Gastrocnemius medialis (tissue), 4 donors: ENCODE results near the gene ARHGAP23. TPM values are rescaled to one million over a fixed set of nuclear protein-coding genes. Genes with fewer than 3 reads are reported as not detected.
"Not testable (repeated sequence)": the region's sequence is repeated elsewhere in the genome, so short reads cannot be mapped to it uniquely, and the experiment has no call there.

Experiments used
- ATAC-seq, 2 donors: fragments of 150-250 bp; one replicate each; pipeline ENCODE4 v1.9.1; 2016
- DNase-seq, 2 donors: peaks; one replicate each; pipeline ENCODE4 v3.0.0-alpha.2; 2019
- H3K27ac ChIP-seq, 4 donors: fragments of 200-600 bp; sonication (generic); 1 replicate in 1 of 4; 2 replicates in 3 of 4; pipeline ENCODE4 v1.5.1; 2016 to 2018; ENCODE audit warnings: mild to moderate bottlenecking in 2 of 4, moderate library complexity in 1 of 4
- H3K27me3 ChIP-seq, 3 donors: fragments of 200-600 bp; sonication (generic) in 2 of 3; 1 replicate in 1 of 3; 2 replicates in 2 of 3; pipeline versions ENCODE4 v1.5.1 to v1.6.0; 2016 to 2019; ENCODE audit warnings: mild to moderate bottlenecking in 1 of 3, moderate library complexity in 1 of 3
- H3K36me3 ChIP-seq, 2 donors: fragments of 200-600 bp; sonication (generic) in 1 of 2; one replicate each; pipeline ENCODE4 v1.5.1; 2017 to 2018
- H3K4me1 ChIP-seq, 2 donors: fragments of 200-600 bp; sonication (generic) in 1 of 2; one replicate each; pipeline ENCODE4 v1.5.1; 2016 to 2017; ENCODE audit warnings: mild to moderate bottlenecking in 2 of 2
- H3K4me3 ChIP-seq, 4 donors: fragments of 200-600 bp; sonication (generic) in 3 of 4; 1 replicate in 1 of 4; 2 replicates in 3 of 4; pipeline ENCODE4 v1.5.1; 2016 to 2019; ENCODE audit warnings: mild to moderate bottlenecking in 2 of 4
- H3K9me3 ChIP-seq, 3 donors: fragments of 200-600 bp; sonication (generic) in 2 of 3; 1 replicate in 1 of 3; 2 replicates in 2 of 3; pipeline ENCODE4 v1.5.1; 2016 to 2019
- CTCF ChIP-seq, 5 experiments: fragments of 450-650 bp in 3 of 5; fragments of 200-600 bp in 2 of 5; sonication (generic) in 2 of 5; IDR thresholded peaks in 4 of 5; conservative IDR thresholded peaks in 1 of 5; 1 replicate in 4 of 5; 2 replicates in 1 of 5; pipeline ENCODE4 v1.5.1; 2016 to 2019; ENCODE audit warnings: antibody characterized with exemption in 5 of 5, mild to moderate bottlenecking in 3 of 5, moderate library complexity in 3 of 5
- POLR2A ChIP-seq, 2 donors: fragments of 450-650 bp; IDR thresholded peaks; one replicate each; pipeline ENCODE4 v1.6.1; 2017; ENCODE audit warnings: antibody characterized with exemption in 2 of 2, mild to moderate bottlenecking in 2 of 2, moderate library complexity in 2 of 2
- in situ Hi-C, 4 donors: fragments of 200-750 bp; cut with MboI; loops; one replicate each; pipeline versions ENCODE4 v1.15.0 to v1.8.0; 2017; ENCODE audit warnings: low sequenced_read_pairs in 4 of 4
- intact Hi-C: fragments of 100-400 bp; cut with DNase I; formaldehyde crosslinking; loops from one replicate; pipeline ENCODE4 v1.15.1; 2023; ENCODE audit warnings: low total_unique reads
- total RNA-seq, 4 donors: library from RNA; depleted of rRNA; stranded (reverse); fragments of >200 nt; gene quantifications; one replicate each; pipeline versions ENCODE4 v1.1.0 to v1.2.3, GENCODE V29; 2016

ARHGAP23 gene
- total RNA-seq, 4 donors from 2014 or later, result 8.0 to 22.7 (median 12.1) TPM

GRCh38 chr17:38530856-38531255 lies 102.6 kb downstream of the ARHGAP23 start:
- H3K27me3 ChIP-seq, result peaks cover 16 to 21% (median 17%) of the 10 kb centered on the region in 3 donors
- ATAC-seq, H3K27ac ChIP-seq, H3K36me3 ChIP-seq, DNase-seq, H3K4me1 ChIP-seq, intact Hi-C loops, in situ Hi-C loops, H3K9me3 ChIP-seq, H3K4me3 ChIP-seq: not testable (repeated sequence)

- intact Hi-C loops, in situ Hi-C loops: not testable (repeated sequence)
Observed at GRCh38 chr17:38531761-38532160, 103.5 kb downstream of the ARHGAP23 start.

GRCh38 chr17:38532451-38532850 lies 104.2 kb downstream of the ARHGAP23 start:
- Histone ChIP-seq H3K4me3 (no peak overlapping the region), H3K27me3 (peaks cover 22 to 28% (median 26%) of the 10 kb centered on the region in 3 donors), H3K9me3 (no peaks in the 10 kb centered on the region), H3K27ac (no peak overlapping the region), H3K4me1 (no peaks in the 10 kb centered on the region), H3K36me3 (no peaks in the 10 kb centered on the region)
- intact Hi-C loops (no loop called here), in situ Hi-C loops (no loop called here)
- DNase-seq (no peak), ATAC-seq (no peak)
- TF ChIP-seq POLR2A (IDR thresholded peaks at IDR 0.05) (no peak), CTCF (IDR thresholded peaks at IDR 0.05 in 4 of 5, conservative IDR thresholded peaks at IDR 0.05 in 1 of 5) (no peak)

More at GRCh38 chr17:38531761-38532160, 103.5 kb downstream of the ARHGAP23 start:
- DNase-seq, H3K4me3 ChIP-seq, H3K4me1 ChIP-seq, H3K9me3 ChIP-seq, ATAC-seq, H3K27ac ChIP-seq, H3K36me3 ChIP-seq: not testable (repeated sequence)
- H3K27me3 ChIP-seq, result peaks cover 22 to 27% (median 22%) of the 10 kb centered on the region in 3 donors

GRCh38 chr17:38533241-38533640 lies 105.0 kb downstream of the ARHGAP23 start:
- Histone ChIP-seq H3K4me3 (no peak overlapping the region), H3K9me3 (no peaks in the 10 kb centered on the region), H3K4me1 (no peaks in the 10 kb centered on the region), H3K27me3 (peaks cover 21 to 26% (median 26%) of the 10 kb centered on the region in 3 donors), H3K27ac (no peak overlapping the region), H3K36me3 (no peaks in the 10 kb centered on the region)
- intact Hi-C loops, result no loop called here
- in situ Hi-C loops, result no loop called here
- no peak for ATAC-seq
- TF ChIP-seq CTCF (IDR thresholded peaks at IDR 0.05 in 4 of 5, conservative IDR thresholded peaks at IDR 0.05 in 1 of 5), result no peak
- no peak for TF ChIP-seq POLR2A (IDR thresholded peaks at IDR 0.05)
- no peak for DNase-seq

GRCh38 chr17:38533866-38534497 lies 105.7 kb downstream of the ARHGAP23 start:
- Histone ChIP-seq H3K27ac (no peak overlapping the region), H3K27me3 (peaks cover 19 to 25% (median 23%) of the 10 kb centered on the region in 3 donors), H3K36me3 (no peaks in the 10 kb centered on the region), H3K4me3 (no peak overlapping the region), H3K9me3 (no peaks in the 10 kb centered on the region), H3K4me1 (no peaks in the 10 kb centered on the region)
- DNase-seq (no peak), ATAC-seq (no peak)
- intact Hi-C loops (no loop called here), in situ Hi-C loops (no loop called here)
- TF ChIP-seq CTCF (IDR thresholded peaks at IDR 0.05 in 4 of 5, conservative IDR thresholded peaks at IDR 0.05 in 1 of 5) (no peak), POLR2A (IDR thresholded peaks at IDR 0.05) (no peak)

- intact Hi-C loops, result no loop called here
Observed at GRCh38 chr17:38534498-38534885, 106.2 kb downstream of the ARHGAP23 start.

More at GRCh38 chr17:38534498-38534885, 106.2 kb downstream of the ARHGAP23 start:
- Histone ChIP-seq H3K4me1 (no peaks in the 10 kb centered on the region), H3K27ac (no peak overlapping the region), H3K9me3 (no peaks in the 10 kb centered on the region), H3K4me3 (no peak overlapping the region), H3K36me3 (no peaks in the 10 kb centered on the region), H3K27me3 (peaks cover 19 to 27% (median 23%) of the 10 kb centered on the region in 3 donors)
- no peak for TF ChIP-seq POLR2A (IDR thresholded peaks at IDR 0.05)
- TF ChIP-seq CTCF (IDR thresholded peaks at IDR 0.05 in 4 of 5, conservative IDR thresholded peaks at IDR 0.05 in 1 of 5), result no peak
- DNase-seq (no peak), ATAC-seq (no peak)
- in situ Hi-C loops, result no loop called here
